Stimulated activated CD4-positive, alpha-beta T cell treated with anti-CD3 and anti-CD28 coated beads, Interleukin-15, amount 100 ng/mL, for 48 hours (primary cell): ENCODE results near the gene PARP6.

Source experiments
- DNase-seq, 2 donors: peaks; one replicate each; pipeline ENCODE4 v3.0.0-alpha.2; 2020; ENCODE audit warnings: low read depth in 2 of 2

The PARP6 gene

DNA sequence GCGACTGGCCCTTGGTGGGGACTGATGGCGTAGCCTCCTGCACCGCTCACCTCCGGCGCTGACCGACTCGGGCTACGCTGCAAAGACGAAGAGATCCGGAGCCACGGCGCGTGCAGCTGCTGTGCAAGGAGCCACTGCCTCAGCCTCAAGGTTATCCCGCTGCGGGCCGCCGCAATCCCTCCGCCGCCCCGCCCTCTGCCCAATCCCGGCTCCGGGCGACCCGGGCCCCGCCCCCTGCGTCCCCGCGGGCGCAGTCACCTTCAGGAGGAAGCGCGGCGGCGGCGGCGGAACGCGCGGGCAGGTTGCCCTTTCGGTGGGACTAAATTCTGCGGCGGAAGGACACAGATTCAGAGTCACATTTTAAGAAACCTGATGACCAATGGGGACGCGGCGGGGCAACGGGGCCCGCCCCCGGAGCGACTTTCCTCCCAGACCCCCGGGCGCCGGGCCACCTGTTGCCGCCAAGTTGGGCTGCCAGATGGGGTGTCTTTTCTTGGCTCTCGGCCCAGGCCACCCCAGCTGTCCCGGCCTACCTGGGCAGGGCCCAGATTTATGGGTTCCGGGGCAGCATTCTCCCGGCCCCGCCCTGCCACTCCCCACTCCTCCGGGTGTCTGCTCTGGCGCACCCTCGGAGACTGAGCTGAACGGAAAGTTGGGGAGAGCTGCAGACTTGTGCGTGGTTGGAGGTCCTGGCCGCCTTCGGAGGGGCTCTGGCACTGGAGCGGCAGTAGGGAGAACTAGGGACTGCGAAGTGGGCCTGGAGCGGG lies 41.1 kb downstream of the PARP6 start, which contains the start of gene PKM:
Gene PKM (minus strand): TSS at position 125 of the 767 bp plus-strand sequence. CDS start 12,093 bp downstream, outside the sequence.
- peak; percentile 95 to 97 for DNase-seq

DNA sequence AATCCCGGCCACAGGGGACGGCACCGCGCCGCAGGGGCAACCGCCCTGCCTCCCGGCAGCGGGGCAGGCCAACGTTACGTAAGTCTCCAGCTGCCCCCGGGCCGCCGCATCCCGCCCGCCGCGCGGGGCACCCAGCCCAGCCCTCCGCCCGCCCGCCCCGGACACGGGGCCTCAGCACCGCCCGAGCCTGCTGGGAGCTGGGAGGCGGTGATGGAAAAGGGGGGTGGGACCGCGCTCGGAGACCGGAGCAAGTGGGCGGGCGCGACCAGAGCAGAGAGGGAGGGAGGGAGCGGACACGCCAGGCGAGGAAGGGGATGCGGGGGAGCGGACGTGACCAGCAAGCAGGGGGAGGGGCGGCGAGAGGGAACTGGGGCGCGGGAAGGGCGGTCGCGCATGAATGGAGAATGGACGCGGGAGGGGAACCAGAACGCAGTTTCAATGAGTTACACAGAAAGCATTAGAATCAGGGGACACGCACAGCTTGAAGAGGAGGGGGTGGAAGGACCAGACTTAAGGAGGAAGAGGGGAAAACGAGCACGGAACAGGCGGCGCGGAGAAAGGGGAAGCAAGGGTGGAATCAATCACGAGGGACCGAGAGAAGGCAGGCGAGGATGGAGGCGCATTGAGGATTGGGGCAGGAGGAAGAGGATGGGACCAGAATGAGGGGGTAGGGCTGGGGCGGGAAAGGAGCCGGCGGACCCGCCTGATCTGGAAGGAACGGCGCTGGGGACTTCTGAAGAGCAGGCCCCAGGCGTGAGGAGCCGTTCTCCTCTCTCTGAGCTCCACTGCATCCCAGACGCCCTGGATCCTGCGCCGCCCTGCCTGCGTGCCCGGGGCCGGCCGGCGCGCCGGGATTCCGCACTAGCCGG lies 41.9 kb downstream of the PARP6 start:
- DNase-seq: peak; percentile 83 to 85

DNA sequence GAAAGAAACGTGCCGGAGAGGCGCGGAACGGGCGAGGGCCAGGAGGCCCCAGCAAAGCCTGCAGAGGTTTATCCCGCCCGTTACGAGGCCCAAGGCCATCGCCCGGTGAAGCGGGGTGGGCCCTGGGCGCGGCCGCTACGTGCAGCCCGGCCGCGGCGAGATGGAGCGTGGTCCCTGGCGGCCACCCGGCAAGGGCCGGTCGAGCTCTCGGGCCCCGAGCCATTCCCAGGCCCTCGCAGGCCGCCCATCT lies 42.5 kb downstream of the PARP6 start:
- DNase-seq: no peak

DNA sequence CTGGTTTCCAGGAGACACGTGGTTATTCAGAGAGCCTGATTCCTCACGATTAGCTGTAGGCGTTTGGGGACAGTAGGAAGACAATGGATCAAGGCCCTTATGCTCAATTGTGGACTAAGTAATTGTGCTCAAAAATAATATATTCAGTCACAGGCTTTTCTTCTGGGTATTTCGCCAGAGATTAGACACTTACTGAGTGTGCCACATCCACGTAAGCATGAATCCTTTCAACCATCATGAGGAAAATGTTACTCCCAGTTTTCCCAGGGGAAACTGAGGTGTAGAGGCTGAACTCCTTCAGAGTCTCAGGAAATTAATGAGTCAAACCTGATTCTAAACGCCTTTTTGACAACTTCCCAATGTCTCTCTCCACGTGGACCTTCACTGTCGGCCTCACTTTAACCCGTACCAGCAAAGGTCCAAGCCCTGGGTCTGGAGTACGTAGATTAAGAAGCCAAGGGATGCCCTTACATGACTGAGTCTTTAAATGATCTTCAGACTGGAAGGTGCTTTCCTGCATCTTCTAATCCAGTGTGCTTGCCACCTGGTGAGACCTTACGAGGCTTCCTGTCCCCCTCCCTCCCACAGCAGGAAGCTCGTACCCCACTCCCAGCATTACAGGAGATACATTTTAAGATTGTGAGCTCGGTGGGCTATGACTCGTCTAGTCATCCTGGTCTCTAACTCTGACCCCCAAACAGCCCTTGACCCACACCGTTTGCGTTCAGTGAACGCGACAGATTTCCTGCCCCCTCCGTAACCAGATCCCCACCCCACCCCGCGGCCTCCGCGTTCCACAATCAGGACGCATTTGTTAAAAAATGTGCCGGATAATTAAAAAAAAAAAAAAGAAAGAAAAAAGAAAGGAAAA lies 43.0 kb downstream of the PARP6 start:
- DNase-seq: no peak

DNA sequence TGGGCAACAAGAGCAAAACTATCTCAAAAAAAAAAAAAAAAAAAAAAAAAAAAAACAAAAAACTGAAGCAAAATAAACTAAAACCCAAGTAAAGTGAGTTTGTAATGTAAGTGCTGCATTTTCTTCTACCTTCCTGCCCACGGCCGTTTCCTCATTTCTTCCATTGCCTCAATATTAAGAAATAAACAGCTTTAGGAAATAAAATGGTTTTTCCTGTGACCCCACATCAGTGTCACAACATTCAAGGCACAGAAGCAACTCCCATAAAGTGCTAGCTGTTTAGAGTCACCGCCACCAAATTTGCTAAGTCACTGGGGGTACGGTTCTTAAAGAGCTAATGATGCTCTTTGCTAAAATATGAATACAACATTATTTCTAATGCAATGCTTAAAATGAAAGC lies 44.6 kb downstream of the PARP6 start:
- DNase-seq: no peak

DNA sequence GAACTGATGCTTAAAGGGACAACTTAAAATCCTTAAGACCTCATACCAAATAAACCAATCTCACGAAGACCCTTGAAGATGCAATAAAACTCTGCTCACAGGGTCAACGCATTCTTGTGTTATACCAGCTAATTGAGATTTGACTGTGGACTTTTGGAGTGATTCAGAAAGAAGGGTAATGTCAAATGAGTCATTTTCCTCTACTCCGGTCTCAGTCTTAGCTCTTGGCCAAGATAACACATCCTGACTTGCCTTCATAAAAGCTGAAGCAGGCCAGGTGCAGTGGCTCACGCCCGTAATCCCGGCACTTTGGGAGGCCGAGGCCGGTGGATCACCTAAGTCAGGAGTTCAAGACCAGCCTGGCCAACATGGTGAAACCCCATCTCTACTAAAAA lies 45.2 kb downstream of the PARP6 start:
- peak in 1 of 2 donors; percentile 38 for DNase-seq

DNA sequence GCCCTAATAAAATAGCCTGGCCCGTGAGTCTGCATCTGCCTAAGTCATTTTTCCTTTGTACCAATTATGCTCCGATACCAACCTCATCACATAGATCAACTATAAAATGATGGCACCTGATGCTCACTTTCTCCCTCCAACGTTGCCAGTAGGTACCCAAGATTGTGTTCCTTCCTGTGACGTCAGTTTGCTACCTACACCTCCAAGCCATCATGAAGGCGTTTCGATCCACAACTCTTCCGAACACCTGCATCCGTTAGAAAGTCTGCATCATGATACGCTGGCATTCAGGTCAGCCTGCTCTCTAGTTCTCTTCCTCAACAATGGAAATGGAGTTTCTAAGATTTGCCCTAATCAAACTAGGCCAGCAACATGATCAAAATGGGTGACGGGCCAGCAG lies 49.1 kb downstream of the PARP6 start:
- DNase-seq: no peak

DNA sequence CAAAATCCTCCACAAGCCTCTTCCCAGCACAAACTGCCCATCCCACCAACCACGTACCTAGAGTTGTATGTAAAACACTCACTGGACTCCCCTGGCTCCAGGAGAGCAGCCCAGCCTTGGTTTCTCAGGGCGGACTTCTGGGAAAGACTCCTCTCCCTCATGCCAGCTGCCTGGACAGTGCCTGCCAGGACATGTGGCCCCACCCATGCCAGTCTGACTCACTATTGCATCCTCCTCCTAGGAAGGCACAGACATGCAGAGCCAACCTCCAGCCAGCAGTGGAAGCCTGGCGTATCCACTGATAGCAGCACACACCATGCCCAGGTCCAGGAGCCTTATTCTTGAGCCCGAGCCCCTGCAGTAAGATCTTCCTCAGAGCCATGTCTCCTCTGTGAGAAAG lies 50.0 kb downstream of the PARP6 start:
- DNase-seq: no peak

DNA sequence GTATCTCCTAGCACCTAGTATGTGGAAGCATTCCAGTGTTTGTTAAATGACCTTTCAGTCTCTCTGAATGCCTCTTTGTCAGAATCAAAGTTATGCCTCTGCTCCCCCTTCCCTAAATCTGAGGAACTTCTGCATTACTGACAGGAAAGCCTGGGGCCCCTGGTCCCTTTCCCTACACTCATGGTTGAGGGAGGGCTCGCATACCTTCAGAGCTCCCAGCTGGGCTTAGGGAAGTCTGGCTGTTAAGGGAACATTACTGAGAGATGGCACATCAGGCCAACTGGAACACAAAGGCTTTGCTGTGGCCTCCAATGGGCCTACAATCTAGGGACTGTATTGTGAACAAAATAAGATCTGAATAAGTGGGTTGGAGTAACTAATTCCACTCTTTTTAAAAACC lies 51.7 kb downstream of the PARP6 start:
- DNase-seq: no peak

DNA sequence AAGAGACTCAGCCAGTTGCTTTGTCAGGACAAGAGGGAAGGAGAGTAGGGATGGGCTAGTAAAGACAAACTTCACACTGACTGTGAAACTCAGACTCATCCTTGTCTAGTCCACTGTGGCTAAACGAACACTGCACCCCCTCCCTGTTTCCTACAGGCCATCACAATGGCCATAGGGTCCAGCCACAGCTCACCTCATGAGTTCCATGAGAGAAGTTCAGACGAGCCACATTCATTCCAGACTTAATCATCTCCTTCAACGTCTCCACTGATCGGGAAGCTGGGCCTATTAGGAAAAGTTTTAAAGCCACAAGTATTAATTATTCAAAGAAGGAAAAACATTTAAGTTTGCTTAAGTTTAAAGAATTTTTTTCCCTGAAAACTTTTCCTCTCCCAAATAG lies 55.1 kb downstream of the PARP6 start:
- DNase-seq: no peak

DNA sequence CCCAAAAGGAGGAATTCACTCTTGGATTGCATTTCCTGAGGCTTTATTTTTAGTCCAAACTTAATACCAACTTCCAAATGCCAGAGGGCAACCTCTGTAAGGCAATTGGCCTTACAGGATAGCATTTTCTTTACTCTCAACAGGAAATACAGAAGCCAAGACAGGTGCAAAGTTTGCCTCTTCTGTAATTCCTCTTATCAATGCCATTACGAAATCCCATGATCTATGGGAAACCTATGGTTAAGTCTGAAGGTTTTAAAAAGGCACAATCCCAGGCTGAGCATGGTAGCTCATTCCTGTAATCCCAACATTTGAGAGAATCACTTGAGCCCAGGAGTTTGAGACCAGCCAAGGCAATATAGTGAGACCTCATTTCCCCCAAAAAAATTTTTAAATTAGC lies 56.3 kb downstream of the PARP6 start:
- DNase-seq: no peak

DNA sequence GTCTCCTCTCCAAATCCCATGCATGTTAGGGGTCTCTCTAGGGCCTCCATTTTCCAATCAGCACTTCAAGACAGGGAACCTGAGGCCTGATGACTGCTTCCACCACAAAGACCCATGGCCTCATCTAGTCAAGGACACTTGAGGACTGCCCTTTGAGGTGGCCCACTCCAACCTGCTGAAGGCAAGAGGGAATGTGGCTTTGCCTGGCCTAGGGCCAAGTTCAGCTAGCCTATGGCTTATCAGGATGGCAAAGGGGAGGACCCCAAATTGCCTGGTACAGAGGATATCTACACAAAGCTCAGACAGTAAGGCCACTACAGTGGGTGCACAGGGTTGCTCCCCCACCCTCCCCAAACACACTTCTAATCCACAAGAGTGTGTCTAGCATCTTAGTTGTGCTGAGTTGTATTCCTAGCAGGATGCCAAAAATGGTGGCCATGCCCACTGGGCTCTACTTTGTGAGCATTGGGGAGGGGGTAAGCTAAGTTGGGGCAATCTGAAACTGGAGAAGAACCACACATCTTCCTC lies 64.7 kb downstream of the PARP6 start:
- no peak for DNase-seq

DNA sequence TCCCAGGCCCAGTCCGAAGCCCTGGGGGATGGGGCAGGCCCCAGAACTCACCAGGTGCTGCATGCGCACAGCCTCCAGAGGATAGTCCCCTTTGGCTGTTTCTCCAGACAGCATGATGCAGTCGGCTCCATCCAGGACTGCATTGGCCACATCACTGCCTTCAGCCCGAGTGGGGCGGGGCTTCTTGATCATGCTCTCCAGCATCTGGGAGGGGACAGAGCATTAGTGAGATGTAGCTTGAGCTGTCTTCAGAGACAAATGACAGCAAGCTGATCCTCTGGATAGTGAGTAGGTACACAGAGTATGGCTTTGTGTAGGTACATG lies 65.7 kb downstream of the PARP6 start:
- no peak for DNase-seq

DNA sequence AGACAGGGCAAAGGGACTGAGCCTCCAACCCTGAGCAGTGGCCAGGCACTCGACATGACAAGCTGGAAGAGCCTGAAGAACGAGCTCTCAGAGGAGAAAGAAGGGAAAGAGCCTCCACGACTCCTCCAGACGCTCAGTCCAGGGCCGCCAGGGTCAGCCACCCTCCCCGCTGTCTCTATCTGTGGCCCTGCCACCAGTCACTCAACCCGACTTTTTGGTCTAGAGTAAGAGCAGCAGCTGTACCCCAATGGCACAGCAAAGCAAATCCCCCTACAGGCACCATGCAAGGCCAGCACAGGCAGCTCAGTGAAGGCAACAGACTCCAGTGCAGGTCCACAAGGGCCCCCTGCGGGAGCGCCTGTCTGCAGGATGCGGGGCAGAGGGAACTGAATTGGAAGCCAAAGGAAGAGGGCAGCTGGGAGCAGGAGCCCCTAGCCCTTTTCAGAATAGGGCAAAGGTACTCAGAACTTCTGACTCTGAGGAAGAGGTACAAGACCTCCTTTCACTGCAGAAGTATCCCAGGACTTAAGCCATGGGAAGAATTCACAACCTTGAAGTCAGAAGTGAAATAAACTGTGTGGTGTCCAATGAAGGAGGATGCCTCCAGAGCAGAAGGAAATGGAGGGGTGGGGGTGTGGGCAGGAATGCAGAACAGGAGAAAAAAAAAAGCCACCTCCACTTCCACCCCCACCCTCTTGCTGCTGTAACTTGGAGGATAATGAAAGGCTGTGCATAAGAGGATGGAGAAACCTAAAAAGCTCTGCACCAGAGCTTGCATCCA lies 66.3 kb downstream of the PARP6 start:
- no peak for DNase-seq

DNA sequence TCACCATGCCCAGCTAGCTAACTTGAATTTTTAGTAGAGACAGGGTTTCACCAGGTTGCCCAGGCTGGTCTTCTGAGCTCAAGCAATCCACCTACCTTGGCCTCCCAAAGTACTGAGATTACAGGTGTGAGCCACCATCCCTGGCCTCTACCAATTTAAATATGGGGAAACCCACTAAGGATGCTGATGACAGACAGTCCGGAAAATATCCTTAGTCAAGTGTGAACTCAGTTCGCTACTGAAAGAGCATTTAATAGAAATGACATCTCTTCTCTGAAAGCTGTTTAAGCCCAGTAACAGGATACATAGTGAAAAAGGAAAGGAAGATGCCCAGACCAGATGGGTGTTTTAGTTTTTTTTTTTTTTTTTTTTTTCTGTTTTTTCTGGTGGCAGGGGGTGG lies 67.1 kb downstream of the PARP6 start:
- DNase-seq: no peak

DNA sequence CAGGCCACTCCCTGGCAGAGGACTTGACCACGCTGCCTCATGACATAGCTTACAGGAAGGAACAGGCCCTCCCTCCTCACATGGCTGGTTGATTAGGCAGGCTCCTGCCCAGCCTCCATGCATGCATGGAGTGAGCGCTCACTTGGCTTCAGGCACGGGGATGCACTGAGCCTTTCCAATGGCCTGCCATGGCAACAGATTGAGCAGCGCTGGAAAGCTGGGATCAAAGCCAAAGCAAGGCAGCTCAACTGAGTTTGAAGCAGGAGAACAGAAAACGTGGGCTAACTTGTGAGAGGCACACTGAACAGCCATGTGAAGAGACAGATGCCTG lies 68.9 kb downstream of the PARP6 start:
- DNase-seq: no peak

DNA sequence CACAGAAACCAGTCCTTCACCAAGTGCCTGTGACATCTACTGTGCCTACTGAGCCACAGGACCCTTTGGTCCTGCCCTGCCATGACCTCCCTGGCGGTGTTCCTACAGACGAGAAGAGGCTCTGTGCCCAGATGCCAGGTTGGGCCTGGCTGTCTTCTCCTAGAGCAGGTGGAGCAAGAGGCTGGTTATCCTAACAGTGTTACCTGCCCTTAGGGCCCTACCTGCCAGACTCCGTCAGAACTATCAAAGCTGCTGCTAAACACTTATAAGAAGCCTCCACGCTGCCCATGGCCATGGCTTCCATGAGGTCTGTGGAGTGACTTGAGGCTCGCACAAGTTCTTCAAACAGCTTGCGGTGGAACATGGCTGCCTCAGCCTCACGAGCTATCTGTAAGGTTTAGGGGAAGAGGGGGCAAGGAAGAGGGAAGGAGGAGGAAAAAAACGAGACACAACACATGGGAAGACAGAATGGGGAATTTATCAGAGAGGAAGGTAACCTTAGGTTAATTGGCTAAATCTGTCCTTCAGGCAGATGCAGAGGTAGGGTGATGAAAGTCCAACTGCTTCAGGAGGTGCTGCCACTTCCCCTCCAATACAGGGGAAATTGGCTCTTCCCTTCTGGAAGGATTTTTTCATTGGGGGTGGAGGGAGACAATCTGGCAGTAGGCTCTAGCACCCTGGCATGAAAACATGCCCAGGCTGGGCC lies 69.4 kb downstream of the PARP6 start:
- no peak for DNase-seq

DNA sequence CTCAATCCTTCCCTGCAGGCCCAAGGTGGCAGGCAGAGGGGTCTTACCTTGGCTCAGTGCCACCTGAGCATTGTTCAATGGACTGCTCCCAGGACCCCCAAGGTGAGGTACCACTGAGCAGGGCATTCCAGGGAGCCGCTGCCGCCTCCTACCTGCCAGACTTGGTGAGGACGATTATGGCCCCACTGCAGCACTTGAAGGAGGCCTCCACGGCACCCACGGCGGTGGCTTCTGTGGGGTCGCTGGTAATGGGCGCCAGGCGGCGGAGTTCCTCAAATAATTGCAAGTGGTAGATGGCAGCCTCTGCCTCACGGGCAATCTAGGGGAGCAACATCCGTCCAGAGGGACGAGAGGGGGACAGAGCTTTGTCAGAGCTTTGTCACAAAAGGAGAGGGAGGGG lies 70.1 kb downstream of the PARP6 start:
- DNase-seq: no peak

DNA sequence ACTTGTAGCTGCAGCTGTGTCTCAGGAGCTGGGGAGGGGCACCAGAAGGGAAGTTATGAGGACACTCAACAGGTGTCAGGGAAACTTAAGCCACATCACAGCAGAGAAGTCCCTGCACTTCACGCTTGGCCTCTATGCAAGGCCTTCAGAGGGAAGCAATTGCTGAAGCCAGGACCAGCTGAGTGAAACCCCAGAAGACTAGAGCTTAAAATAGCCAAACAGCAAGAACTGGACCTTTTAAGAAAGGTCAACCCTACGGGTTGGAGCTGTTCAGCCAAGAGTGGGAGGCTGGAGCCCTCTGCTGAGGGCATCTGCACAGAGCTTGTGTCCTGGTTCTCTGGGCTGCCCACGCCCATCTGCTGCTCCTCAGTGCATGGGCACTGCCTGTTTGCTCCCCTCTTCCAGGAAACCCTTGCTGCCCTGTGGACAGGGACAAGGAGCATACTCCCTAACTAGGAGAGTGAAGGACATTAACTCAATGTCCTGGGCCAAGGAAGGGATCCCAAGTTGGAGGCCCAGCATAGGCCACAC lies 70.9 kb downstream of the PARP6 start:
- no peak for DNase-seq

DNA sequence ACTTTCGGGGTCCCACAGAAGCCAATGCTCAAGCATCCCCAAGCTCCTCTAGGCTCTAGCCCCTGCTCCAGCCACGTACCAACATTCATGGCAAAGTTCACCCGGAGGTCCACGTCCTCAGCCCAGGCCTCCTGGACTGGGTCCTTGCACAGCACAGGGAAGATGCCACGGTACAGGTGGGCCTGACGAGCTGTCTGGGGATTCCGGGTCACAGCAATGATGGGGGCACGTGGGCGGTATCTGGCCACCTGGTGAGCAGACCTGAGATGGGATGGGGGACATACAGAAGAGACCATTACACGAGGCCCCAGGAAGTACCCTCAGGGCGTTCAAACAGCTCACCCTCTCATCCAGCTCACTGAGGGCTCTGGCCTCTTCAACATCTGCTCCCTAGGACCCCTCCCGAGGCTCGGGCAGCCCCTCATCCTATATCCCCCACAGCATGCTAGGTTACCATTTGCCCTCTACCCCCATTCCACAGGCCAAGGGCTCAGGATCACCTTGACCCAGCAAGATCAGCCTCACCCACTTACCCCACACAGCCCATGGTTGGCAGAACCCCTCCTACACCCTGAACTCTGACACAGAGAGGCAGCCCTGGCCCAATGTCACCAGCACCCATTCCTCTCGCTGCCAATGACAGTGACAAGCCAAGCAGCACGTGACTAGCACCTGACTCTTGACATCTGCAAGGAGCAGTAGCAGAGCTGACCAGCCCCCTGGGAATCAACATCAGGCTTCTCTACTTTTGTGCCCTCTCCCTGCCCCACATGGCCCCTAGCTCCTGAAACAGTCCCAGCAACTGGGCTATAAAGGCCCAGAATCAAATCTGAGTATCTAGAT lies 71.7 kb downstream of the PARP6 start:
- DNase-seq: no peak
